ENCODE results near the gene HTT. TPM values are rescaled to one million over a fixed set of nuclear protein-coding genes. Genes with fewer than 3 reads are reported as not detected.

HTT gene
- total RNA-seq, 4 donors from 2014 or later: 28.9 to 141 (median 42.0) TPM

DNA sequence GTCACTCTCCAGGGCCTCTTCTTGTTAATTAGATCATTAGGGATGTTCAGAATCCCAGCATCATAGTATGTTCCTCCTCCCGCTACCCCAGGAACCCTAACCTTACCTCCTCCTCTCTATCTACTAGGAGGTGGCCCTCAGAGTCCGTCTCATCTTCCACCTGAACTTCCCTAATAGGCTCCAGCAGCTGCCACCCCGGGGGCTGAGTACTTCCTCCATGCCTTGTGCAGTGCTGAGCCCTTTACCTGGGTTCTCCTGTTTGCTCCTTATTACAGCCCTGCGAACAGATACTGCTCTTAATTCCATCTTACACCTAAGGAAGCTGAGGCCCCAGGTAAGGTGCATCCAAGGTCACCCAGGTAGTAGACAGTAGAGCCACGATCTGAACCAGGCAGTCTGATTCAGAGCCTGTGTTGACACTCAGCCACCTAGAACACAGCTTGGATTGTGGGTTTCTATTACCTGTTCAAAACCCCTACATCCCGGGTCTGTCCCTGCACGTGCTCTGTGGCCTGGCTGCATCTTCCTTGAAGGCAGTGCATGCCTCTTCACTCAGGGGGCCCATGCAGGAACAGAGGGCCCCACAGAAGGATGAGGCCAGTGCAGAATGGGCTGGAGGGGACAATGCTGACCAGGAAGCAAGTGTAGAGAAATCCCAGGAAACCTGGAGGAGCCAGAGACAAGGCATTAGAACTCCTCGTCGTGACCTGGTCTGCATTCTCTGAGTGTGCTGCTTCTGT is 123.1 kb downstream of the HTT start:
- H3K4me3 ChIP-seq (ENCODE audit: low read depth, poor library complexity, severe bottlenecking): no peak overlapping the region
- TF ChIP-seq, protein P1, sequence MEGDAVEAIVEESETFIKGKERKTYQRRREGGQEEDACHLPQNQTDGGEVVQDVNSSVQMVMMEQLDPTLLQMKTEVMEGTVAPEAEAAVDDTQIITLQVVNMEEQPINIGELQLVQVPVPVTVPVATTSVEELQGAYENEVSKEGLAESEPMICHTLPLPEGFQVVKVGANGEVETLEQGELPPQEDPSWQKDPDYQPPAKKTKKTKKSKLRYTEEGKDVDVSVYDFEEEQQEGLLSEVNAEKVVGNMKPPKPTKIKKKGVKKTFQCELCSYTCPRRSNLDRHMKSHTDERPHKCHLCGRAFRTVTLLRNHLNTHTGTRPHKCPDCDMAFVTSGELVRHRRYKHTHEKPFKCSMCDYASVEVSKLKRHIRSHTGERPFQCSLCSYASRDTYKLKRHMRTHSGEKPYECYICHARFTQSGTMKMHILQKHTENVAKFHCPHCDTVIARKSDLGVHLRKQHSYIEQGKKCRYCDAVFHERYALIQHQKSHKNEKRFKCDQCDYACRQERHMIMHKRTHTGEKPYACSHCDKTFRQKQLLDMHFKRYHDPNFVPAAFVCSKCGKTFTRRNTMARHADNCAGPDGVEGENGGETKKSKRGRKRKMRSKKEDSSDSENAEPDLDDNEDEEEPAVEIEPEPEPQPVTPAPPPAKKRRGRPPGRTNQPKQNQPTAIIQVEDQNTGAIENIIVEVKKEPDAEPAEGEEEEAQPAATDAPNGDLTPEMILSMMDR (IDR thresholded peaks at IDR 0.05): no peak
- no peak for TF ChIP-seq POLR2A (IDR thresholded peaks at IDR 0.05)
- WGBS, 2 donors: 91 to 95% methylated on average over 9 of the region's 9 CpGs
- peak in 1 of 2 donors; percentile 74 for DNase-seq (ENCODE audit: low spot score in 2 of 2)
- intact Hi-C loops (cut with DNase I; ENCODE audit: low total_unique reads): no loop called here

DNA sequence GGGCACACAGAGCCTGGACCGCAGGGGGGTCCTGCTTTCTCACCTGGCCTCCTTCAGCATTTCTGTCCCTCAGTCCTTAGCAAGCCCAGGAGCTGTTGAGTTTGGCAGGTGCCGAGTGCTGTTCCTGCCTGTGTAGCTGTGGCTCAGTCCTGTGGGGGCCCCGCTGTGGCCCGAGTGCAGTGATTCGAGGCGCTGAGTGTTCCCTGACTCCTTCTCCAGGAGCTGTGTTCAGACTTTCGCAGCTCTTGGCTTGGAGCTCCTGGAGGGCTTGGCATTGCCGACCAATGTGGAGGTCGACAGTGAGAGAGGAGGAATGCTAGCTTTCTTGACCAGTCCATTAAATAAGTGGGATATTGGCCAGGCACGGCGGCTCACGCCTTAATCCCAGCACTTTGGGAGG is 124.4 kb downstream of the HTT start:
- WGBS, 2 donors: 92 to 98% methylated on average over 11 to 12 of the region's 12 CpGs
- TF ChIP-seq POLR2A (IDR thresholded peaks at IDR 0.05): no peak
- TF ChIP-seq, protein P1 (IDR thresholded peaks at IDR 0.05): no peak
- intact Hi-C loops (cut with DNase I; ENCODE audit: low total_unique reads): no loop called here
- H3K4me3 ChIP-seq (ENCODE audit: low read depth, poor library complexity, severe bottlenecking): no peak overlapping the region
- DNase-seq (ENCODE audit: low spot score in 2 of 2): peak in 1 of 2 donors; percentile 69

DNA sequence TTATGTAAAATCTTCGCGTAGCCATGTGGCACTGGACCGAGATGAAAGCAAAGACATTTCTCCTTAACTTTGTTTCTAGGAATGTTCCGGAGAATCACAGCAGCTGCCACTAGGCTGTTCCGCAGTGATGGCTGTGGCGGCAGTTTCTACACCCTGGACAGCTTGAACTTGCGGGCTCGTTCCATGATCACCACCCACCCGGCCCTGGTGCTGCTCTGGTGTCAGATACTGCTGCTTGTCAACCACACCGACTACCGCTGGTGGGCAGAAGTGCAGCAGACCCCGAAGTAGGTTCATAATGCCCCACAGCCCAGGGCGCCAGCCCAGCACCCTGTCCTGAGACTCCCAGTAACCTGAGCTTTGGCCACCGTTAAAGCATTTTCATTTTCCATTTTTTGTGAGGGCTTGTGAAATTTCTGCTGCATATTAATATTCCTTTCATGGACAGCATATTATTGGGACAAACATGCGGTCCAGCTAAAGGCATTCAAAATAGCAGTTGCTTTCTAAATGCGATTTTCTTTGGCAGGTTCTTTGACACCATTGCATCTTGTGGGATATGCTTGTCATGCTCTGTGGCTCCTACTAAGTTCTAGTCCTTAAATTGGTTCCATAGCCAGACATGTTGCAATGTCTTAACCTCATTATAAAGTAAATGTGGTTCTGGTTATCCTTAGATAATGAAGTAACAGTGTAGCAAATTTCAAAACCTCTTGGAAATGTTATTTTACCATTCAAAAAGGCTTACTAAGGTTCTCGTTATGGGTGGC is 125.4 kb downstream of the HTT start:
- WGBS, 2 donors: 72 to 73% methylated on average over 17 of the region's 17 CpGs
- H3K4me3 ChIP-seq (ENCODE audit: low read depth, poor library complexity, severe bottlenecking): no peak overlapping the region
- TF ChIP-seq, protein P1 (IDR thresholded peaks at IDR 0.05): no peak
- no peak for TF ChIP-seq POLR2A (IDR thresholded peaks at IDR 0.05)
- DNase-seq (ENCODE audit: low spot score in 2 of 2): peak; percentile 44 to 85
- intact Hi-C loops (cut with DNase I; ENCODE audit: low total_unique reads): no loop called here

DNA sequence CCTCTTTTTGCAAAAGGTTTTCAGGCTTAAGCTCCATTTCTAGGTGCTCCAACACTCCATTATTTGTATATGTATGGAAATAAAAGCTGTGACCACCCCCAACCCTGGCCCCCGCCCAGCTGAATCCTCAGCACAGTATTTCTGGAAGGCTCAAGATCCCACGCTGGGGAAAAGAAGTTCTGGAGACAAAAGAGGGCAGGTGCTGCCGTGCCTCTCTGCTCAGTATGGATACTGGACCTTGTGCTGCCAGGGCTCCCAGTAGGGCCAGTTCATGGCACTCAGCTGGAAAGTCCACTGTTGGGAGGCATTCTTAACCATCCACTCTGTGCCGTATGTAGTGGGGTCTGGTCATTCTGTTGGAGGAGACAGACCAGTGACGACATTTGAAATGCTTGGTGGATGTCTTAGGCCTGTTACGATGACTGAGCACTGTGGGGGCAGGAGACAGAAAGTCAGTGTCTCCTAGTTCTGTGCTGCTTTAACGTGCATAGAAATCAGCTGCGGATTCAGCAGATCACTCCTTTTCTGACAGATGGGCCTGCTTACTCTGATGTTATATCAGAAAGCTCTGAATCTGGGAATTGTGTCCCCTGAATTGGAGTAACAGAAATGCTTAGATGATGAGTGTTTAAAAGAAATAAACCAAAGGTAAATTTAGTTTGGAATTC is 126.1 kb downstream of the HTT start:
- TF ChIP-seq, protein P1 (IDR thresholded peaks at IDR 0.05): no peak
- TF ChIP-seq POLR2A (IDR thresholded peaks at IDR 0.05): no peak
- 83 to 88% methylated on average over 8 of the region's 8 CpGs for WGBS, 2 donors
- peak in 1 of 2 donors; percentile 82 for DNase-seq (ENCODE audit: low spot score in 2 of 2)
- no peak overlapping the region for H3K4me3 ChIP-seq (ENCODE audit: low read depth, poor library complexity, severe bottlenecking)
- intact Hi-C loops (cut with DNase I; ENCODE audit: low total_unique reads): no loop called here

DNA sequence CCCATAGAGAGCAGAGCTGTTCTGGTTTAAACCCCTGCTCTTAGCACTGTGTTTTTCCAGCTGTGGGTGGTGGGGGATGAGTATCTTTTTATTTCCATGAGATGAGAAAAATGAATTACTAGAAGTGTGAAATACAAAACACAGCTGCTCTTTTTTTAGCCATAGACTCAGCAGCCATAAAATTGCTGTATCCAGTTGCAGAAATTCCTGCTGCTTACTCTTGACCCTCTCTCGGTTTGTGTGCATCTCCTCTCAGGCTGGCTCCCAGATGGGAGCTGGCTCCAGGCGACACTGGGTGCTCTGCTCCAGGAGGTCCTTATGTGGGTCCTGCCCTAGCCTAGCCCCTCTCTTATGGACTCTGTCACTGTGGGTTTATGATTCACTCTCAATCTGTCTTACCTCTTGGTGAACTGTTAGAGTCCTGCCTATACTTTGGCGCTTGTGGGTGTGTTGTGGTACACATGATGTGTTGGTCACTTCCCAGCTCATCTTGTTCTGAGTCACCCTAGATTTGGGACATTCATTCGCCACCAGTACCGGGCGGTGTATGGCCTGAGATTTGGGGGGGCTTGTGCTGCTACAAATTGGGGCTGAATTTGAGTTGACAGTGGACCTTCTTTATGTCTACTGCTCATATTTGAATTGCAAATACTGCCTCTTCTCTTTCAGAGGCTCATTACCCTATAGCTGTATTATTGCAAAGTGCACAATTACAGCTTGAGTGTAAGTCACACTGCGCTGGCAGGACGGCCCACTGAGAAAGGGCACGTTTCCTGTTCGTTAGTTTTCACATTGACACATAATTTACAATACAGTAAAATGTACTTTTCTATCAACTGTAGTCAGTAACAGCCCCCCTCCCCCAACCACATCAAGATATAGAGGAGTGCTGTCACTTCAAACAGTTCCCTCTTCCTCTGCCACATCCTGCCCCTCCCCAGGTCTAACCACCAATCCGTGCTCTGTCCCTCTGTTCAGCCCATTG is 127.5 kb downstream of the HTT start:
- H3K4me3 ChIP-seq (ENCODE audit: low read depth, poor library complexity, severe bottlenecking): no peak overlapping the region
- DNase-seq (ENCODE audit: low spot score in 2 of 2): peak in 1 of 2 donors; percentile 77
- intact Hi-C loops (cut with DNase I; ENCODE audit: low total_unique reads): no loop called here
- WGBS, 2 donors: 85 to 87% methylated on average over 11 of the region's 11 CpGs
- no peak for TF ChIP-seq POLR2A (IDR thresholded peaks at IDR 0.05)
- TF ChIP-seq, protein P1 (IDR thresholded peaks at IDR 0.05): no peak

Measured in lower leg skin (tissue), 4 donors.